Measurements from ENCODE around the gene ACSL3.

ACSL3 gene

GRCh38 chr2:222933458-222933857 is 72.6 kb downstream of the ACSL3 start:
- no peaks in the 10 kb centered on the region for H3K9me3 ChIP-seq (ENCODE audit: control insufficient read depth, insufficient read depth, low read length)
- H3F3A ChIP-seq (ENCODE audit: control insufficient read depth, insufficient read depth): 0 out of 2 replicates have a peak, but pooled peaks cover 2% of the 10 kb centered on the region
- no peaks in the 10 kb centered on the region for H4K20me1 ChIP-seq (ENCODE audit: control insufficient read depth, insufficient read depth, low read depth, low read length)
- H3K27ac ChIP-seq (ENCODE audit: low read depth, low read length): no peak overlapping the region
- H3K4me1 ChIP-seq (ENCODE audit: control insufficient read depth, low read length): no peaks in the 10 kb centered on the region
- H3K36me3 ChIP-seq (ENCODE audit: control insufficient read depth, low read length): peaks cover 56% of the 10 kb centered on the region
- no peaks in the 10 kb centered on the region for H3K79me2 ChIP-seq (ENCODE audit: control insufficient read depth, low read length)
- no peak for TF ChIP-seq EZH2phosphoT487 (IDR thresholded peaks at IDR 0.05; ENCODE audit: borderline replicate concordance, low read length)
- TF ChIP-seq, protein P1, sequence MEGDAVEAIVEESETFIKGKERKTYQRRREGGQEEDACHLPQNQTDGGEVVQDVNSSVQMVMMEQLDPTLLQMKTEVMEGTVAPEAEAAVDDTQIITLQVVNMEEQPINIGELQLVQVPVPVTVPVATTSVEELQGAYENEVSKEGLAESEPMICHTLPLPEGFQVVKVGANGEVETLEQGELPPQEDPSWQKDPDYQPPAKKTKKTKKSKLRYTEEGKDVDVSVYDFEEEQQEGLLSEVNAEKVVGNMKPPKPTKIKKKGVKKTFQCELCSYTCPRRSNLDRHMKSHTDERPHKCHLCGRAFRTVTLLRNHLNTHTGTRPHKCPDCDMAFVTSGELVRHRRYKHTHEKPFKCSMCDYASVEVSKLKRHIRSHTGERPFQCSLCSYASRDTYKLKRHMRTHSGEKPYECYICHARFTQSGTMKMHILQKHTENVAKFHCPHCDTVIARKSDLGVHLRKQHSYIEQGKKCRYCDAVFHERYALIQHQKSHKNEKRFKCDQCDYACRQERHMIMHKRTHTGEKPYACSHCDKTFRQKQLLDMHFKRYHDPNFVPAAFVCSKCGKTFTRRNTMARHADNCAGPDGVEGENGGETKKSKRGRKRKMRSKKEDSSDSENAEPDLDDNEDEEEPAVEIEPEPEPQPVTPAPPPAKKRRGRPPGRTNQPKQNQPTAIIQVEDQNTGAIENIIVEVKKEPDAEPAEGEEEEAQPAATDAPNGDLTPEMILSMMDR (IDR thresholded peaks at IDR 0.05; ENCODE audit: low read depth, low read length, poor library complexity, severe bottlenecking): no peak
- no peaks in the 10 kb centered on the region for H3K9me2 ChIP-seq (replicated peaks; ENCODE audit: control insufficient read depth, low read length)
- no peaks in the 10 kb centered on the region for H3K27me3 ChIP-seq (ENCODE audit: control insufficient read depth, low read length)
- no peak overlapping the region for H3K4me2 ChIP-seq (ENCODE audit: low read length)
- no peak overlapping the region for H3K4me3 ChIP-seq (ENCODE audit: low read length)

DNA sequence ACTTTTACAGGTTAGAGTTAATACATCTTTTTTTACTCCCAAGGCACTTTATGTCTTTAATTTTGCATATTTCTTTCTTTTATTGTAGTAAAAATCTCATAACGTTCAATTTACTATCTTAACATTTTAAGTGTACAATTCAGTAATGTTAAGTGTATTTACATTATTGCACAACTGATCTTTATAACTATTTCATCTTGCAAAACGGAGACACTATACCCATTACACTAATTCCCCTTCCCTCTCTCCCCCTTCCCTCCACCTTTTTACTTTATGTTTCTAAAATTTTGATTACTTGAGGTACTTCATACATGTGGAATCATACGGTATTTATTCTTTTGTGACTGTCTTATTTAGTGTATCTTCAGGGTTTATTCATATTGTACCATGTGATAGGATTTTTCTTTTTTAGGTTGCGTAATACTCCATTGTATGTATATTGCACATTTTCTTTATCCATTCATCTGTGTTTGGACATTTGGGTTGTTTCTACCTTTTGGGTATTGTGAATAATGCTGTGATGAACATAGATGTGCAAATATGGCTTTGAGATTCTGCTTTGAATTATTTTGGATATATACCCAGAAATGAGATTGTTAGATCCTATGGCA is 75.0 kb downstream of the ACSL3 start:
- TF ChIP-seq, protein P1 (IDR thresholded peaks at IDR 0.05; ENCODE audit: low read depth, low read length, poor library complexity, severe bottlenecking): no peak
- no peak for TF ChIP-seq EZH2phosphoT487 (IDR thresholded peaks at IDR 0.05; ENCODE audit: borderline replicate concordance, low read length)
- Histone ChIP-seq H3K27me3 (ENCODE audit: control insufficient read depth, low read length) (no peaks in the 10 kb centered on the region), H4K20me1 (ENCODE audit: control insufficient read depth, insufficient read depth, low read depth, low read length) (no peaks in the 10 kb centered on the region), H3K36me3 (ENCODE audit: control insufficient read depth, low read length) (peaks cover 60% of the 10 kb centered on the region), H3K4me2 (ENCODE audit: low read length) (no peak overlapping the region), H3F3A (ENCODE audit: control insufficient read depth, insufficient read depth) (0 out of 2 replicates have a peak, but pooled peaks cover 3% of the 10 kb centered on the region), H3K4me1 (ENCODE audit: control insufficient read depth, low read length) (peaks cover 6% of the 10 kb centered on the region), H3K9me3 (ENCODE audit: control insufficient read depth, insufficient read depth, low read length) (no peaks in the 10 kb centered on the region), H3K27ac (ENCODE audit: low read depth, low read length) (no peak overlapping the region), H3K79me2 (ENCODE audit: control insufficient read depth, low read length) (no peaks in the 10 kb centered on the region), H3K9me2 (replicated peaks; ENCODE audit: control insufficient read depth, low read length) (no peaks in the 10 kb centered on the region), H3K4me3 (ENCODE audit: low read length) (no peak overlapping the region)

- Histone ChIP-seq H3F3A (ENCODE audit: control insufficient read depth, insufficient read depth) (0 out of 2 replicates have a peak, but pooled peaks cover 3% of the 10 kb centered on the region), H4K20me1 (ENCODE audit: control insufficient read depth, insufficient read depth, low read depth, low read length) (no peaks in the 10 kb centered on the region), H3K9me2 (replicated peaks; ENCODE audit: control insufficient read depth, low read length) (no peaks in the 10 kb centered on the region), H3K9me3 (ENCODE audit: control insufficient read depth, insufficient read depth, low read length) (no peaks in the 10 kb centered on the region), H3K36me3 (ENCODE audit: control insufficient read depth, low read length) (peaks cover 57% of the 10 kb centered on the region), H3K27ac (ENCODE audit: low read depth, low read length) (no peak overlapping the region), H3K79me2 (ENCODE audit: control insufficient read depth, low read length) (no peaks in the 10 kb centered on the region), H3K4me3 (ENCODE audit: low read length) (no peak overlapping the region), H3K4me2 (ENCODE audit: low read length) (no peak overlapping the region), H3K4me1 (ENCODE audit: control insufficient read depth, low read length) (peaks cover 6% of the 10 kb centered on the region), H3K27me3 (ENCODE audit: control insufficient read depth, low read length) (no peaks in the 10 kb centered on the region)
- TF ChIP-seq, protein P1 (IDR thresholded peaks at IDR 0.05; ENCODE audit: low read depth, low read length, poor library complexity, severe bottlenecking): no peak
- no peak for TF ChIP-seq EZH2phosphoT487 (IDR thresholded peaks at IDR 0.05; ENCODE audit: borderline replicate concordance, low read length)
Measured at GRCh38 chr2:222936705-222937104, 75.9 kb downstream of the ACSL3 start.

All from DOHH2 (cell line).